ENCODE measurements around the gene TSPAN18.

Gene TSPAN18

DNA sequence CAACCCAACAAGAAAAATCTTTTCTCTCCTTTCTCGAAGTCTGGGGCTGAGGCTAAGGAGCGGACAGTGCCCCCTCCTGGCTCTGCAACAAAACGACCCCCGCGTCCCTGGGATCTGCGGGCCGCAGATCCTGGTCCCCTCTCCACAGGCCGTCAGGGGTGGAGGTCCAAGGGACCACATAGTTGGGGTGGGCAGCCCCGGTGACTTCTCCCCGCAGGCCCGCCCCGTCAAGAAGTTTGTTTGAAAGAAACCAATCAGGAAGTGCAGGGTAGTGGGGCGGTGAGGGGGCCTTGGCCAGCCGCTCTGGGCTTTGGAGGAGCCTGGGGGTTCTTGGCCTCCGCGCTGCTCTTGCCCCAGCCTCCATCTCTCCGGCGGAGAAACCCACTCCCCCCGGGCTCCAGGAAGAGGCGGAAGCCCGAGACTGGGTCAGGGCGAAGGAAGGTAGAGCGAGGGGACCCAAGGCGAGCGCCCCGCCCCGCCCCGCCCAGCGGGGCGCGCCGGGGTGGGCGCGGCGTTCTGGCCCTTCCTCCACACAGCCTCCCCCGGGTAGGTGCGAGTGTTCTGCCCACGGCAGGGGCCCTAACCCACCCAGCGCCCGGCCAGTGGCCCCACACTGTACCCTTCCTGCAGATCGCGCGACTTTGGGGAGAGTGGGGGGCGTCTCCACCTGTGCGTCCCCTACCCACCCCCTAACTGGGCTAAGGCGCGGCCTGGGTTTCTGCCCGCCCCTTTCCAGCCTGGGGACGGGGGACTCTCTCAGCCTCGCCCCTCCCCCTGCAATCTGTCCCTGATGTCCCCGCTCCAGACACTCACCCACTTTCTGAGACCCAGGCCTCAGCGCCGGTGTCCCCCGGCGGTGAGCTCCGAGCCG is 222.6 kb downstream of the TSPAN18 start:
- Histone ChIP-seq H3K36me3 (ENCODE audit: control insufficient read depth, insufficient read depth, low read length) (no peaks in the 10 kb centered on the region), H3K27ac (ENCODE audit: insufficient read depth, low read length, poor library complexity, severe bottlenecking) (peak overlapping the region; percentile 36), H3K27me3 (replicated peaks; ENCODE audit: control insufficient read depth, insufficient read depth, low read length, poor library complexity, severe bottlenecking) (no peaks in the 10 kb centered on the region), H3K4me3 (ENCODE audit: insufficient read depth, low read depth, low read length, poor library complexity, severe bottlenecking) (peak overlapping the region; percentile 86), H3K9me3 (ENCODE audit: control insufficient read depth, low read length) (no peaks in the 10 kb centered on the region), H3K4me1 (ENCODE audit: control insufficient read depth, insufficient read depth, low read length, poor library complexity, severe bottlenecking) (peaks cover 2% of the 10 kb centered on the region)
- no peak for DNase-seq

DNA sequence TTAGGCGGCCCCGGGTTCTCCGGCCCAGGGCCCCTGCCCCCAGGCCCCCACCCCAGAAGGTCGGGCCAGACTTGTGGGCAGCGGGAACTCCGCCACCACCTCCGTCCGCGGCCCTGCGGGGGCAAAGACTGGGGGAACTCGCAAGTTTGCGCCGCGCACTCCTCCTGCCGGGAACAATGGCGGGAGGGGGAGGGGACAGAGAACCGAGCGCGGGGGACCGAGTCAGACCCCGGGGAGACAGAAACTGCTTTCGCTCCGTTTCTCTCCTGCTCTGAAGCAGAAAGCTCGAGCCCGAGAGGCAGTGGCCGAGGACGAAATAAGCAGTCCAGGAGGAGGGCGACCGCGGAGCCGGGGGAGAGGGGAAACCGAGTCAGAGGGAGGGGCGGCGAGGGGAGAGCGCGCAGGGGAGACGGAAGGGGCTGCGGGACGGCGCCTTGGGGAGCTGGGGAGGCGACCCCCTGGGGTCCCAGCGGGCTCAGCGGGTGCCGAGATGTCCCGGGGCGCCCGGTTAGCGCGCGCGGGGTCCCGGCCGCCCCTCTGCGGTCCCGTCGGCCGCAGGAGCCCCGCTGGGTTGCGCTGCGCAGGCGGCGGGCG is 223.4 kb downstream of the TSPAN18 start:
- Histone ChIP-seq H3K9me3 (ENCODE audit: control insufficient read depth, low read length) (no peaks in the 10 kb centered on the region), H3K4me1 (ENCODE audit: control insufficient read depth, insufficient read depth, low read length, poor library complexity, severe bottlenecking) (peaks cover 2% of the 10 kb centered on the region), H3K27me3 (replicated peaks; ENCODE audit: control insufficient read depth, insufficient read depth, low read length, poor library complexity, severe bottlenecking) (no peaks in the 10 kb centered on the region), H3K27ac (ENCODE audit: insufficient read depth, low read length, poor library complexity, severe bottlenecking) (peak overlapping the region; percentile 36), H3K36me3 (ENCODE audit: control insufficient read depth, insufficient read depth, low read length) (no peaks in the 10 kb centered on the region), H3K4me3 (ENCODE audit: insufficient read depth, low read depth, low read length, poor library complexity, severe bottlenecking) (peak overlapping the region; percentile 86)
- no peak for DNase-seq

DNA sequence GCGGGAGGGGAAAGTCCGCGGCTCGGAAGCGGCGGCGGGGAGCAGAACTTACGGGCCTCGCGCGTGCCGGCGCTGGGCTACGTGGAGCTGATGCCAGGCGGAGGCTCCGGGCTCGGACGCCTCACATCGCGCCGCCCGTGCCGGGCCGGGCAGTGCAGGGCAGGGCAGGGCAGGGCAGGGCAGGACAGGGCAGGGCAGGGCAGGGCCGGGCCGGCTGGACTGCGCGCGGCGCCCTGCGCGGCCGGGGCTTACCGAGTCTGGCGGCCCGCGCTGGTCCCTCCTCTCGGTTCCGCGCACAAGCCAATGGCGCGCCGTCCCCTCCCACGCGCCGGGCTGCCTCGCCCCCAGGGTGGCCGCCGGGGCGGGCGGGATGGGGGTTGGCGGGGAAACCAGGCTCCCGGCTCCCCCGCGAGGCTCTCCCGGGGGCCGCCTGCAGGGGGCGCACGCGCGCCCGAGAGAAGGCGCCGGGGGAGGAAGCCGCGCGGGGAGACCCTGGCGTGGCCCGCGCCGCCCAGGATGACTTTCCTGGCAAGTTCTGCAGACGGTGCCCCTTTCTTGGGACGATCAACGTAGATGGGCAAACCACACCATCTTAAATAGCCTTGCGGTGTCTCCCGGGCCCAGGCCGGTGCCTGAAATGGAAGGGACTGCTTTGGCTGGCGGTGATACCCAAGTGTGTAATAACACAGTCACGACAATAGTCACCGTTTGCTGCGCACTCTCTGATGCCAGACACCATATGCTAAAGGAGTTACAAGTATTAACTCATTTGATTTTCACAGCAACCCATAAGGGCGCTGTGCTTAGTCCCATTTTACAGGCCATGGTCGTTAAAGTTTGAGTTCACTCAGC is 224.1 kb downstream of the TSPAN18 start, which contains the start of gene TP53I11:
TP53I11 (minus strand) TSS at position 259 of the 852 bp plus-strand sequence. CDS start 12,548 bp downstream, outside the sequence.
- DNase-seq: peak; percentile 39 to 46 (median 39)
- peak within 1 kb of the TSS; percentile 36 for H3K27ac ChIP-seq (ENCODE audit: insufficient read depth, low read length, poor library complexity, severe bottlenecking)
- peaks cover 2% of the 10 kb centered on the region for H3K4me1 ChIP-seq (ENCODE audit: control insufficient read depth, insufficient read depth, low read length, poor library complexity, severe bottlenecking)
- H3K27me3 ChIP-seq (replicated peaks; ENCODE audit: control insufficient read depth, insufficient read depth, low read length, poor library complexity, severe bottlenecking): no peaks in the 10 kb centered on the region
- no peaks in the 10 kb centered on the region for H3K36me3 ChIP-seq (ENCODE audit: control insufficient read depth, insufficient read depth, low read length)
- peak within 1 kb of the TSS; percentile 86 for H3K4me3 ChIP-seq (ENCODE audit: insufficient read depth, low read depth, low read length, poor library complexity, severe bottlenecking)
- H3K9me3 ChIP-seq (ENCODE audit: control insufficient read depth, low read length): no peaks in the 10 kb centered on the region

DNA sequence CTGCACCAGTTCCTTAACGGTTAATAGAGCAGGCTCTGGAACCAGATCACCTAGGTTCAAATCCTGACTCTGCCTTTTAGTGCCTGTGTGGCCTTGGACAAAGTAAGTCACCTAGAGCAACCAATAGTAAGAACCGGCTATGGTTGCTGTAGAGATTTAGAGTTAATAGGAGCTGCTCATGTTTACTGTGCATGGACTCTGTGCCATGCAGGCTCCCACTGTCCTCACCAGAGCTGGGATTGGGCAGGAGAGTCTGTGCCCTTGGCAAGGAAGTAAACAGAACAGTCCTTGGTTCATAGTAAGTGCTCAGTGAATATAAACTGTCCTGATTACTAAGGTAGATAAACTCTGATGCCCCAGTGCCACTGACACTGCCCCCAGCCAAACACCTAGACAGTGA is 225.3 kb downstream of the TSPAN18 start:
- DNase-seq: no peak
- no peaks in the 10 kb centered on the region for H3K9me3 ChIP-seq (ENCODE audit: control insufficient read depth, low read length)
- H3K27ac ChIP-seq (ENCODE audit: insufficient read depth, low read length, poor library complexity, severe bottlenecking): no peak overlapping the region
- no peaks in the 10 kb centered on the region for H3K36me3 ChIP-seq (ENCODE audit: control insufficient read depth, insufficient read depth, low read length)
- peaks cover 2% of the 10 kb centered on the region for H3K4me1 ChIP-seq (ENCODE audit: control insufficient read depth, insufficient read depth, low read length, poor library complexity, severe bottlenecking)
- no peaks in the 10 kb centered on the region for H3K27me3 ChIP-seq (replicated peaks; ENCODE audit: control insufficient read depth, insufficient read depth, low read length, poor library complexity, severe bottlenecking)
- no peak overlapping the region for H3K4me3 ChIP-seq (ENCODE audit: insufficient read depth, low read depth, low read length, poor library complexity, severe bottlenecking)

DNA sequence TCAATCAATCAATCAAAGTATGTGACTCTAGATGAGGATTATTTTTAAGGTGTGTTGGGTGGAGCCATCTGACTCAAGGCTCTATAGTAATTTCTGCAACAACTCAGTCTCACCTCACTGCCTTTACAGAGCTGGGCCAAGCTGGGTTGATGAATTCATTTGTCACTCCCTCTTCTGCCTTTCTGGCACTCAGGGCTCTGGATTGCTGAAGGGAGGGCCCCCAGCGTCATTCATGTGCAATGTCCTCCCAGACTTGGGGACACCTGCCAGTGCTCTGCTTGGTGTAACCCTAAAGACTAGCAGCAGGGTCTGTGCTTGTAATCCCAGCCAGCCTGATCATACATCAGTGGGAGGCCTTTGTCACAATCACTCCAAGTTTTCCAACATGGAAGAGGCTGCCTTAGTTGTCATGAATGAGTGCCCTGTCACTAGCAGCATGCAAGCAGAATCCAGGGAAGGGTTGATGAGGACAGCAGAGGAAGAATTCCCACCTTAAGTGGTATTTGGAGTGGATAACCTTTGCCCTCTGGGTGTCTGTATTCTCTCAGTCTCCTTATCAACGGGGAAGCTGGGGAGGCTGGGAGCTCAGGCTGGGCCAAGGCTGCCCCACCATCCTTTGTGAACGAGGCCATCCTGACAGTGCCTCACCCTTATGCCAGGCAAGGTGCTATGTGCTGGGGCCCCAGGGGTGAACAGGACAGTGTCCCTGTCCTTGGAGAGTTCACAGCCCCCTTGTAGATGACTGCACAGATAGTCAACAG is 225.9 kb downstream of the TSPAN18 start:
- Histone ChIP-seq H3K27ac (ENCODE audit: insufficient read depth, low read length, poor library complexity, severe bottlenecking) (no peak overlapping the region), H3K27me3 (replicated peaks; ENCODE audit: control insufficient read depth, insufficient read depth, low read length, poor library complexity, severe bottlenecking) (no peaks in the 10 kb centered on the region), H3K4me3 (ENCODE audit: insufficient read depth, low read depth, low read length, poor library complexity, severe bottlenecking) (no peak overlapping the region), H3K4me1 (ENCODE audit: control insufficient read depth, insufficient read depth, low read length, poor library complexity, severe bottlenecking) (peaks cover 2% of the 10 kb centered on the region), H3K9me3 (ENCODE audit: control insufficient read depth, low read length) (no peaks in the 10 kb centered on the region), H3K36me3 (ENCODE audit: control insufficient read depth, insufficient read depth, low read length) (no peaks in the 10 kb centered on the region)
- DNase-seq: no peak

DNA sequence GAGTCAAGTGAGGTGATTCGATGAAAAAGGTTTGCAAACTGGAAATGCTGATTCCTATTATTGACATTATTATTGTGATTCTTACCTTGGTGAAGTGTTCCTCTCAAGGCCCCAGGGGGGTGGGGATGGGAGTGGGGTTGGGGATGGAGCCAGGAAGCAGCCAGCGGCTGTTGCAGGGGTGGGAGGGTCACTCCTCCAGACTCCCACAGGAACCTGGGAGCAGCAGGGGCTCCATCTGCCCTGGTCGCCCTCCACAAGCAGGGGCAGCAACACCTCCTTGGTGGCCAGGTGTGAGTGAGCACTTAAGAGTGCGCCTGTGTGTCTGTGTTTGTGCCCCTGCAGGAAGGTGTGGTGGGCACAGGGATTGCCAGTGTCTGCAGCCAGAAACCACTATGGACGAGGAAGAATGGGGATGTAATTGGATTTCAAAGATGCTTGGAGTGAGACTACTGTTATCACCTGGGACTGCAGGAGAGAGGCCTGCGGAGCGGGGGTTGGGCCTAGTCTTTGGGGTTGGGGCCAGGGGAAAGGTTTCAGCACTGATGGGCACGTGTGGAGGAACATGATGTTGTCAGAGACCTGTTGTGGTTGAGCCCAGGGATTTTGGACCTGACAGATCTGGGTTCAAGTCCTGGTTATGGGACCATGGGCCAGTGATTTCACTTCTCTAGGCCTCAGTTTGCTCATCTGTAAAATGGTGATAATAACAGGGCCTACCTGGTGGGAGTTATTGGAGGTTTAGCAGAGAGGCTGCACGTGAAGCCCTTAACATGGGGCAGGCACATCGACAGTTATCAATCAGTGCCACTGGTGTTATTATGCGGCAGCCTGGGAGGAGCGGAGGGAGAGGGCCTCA is 227.5 kb downstream of the TSPAN18 start:
- H3K27ac ChIP-seq (ENCODE audit: insufficient read depth, low read length, poor library complexity, severe bottlenecking): no peak overlapping the region
- no peaks in the 10 kb centered on the region for H3K36me3 ChIP-seq (ENCODE audit: control insufficient read depth, insufficient read depth, low read length)
- peaks cover 2% of the 10 kb centered on the region for H3K4me1 ChIP-seq (ENCODE audit: control insufficient read depth, insufficient read depth, low read length, poor library complexity, severe bottlenecking)
- DNase-seq: no peak
- no peaks in the 10 kb centered on the region for H3K9me3 ChIP-seq (ENCODE audit: control insufficient read depth, low read length)
- H3K4me3 ChIP-seq (ENCODE audit: insufficient read depth, low read depth, low read length, poor library complexity, severe bottlenecking): no peak overlapping the region
- no peaks in the 10 kb centered on the region for H3K27me3 ChIP-seq (replicated peaks; ENCODE audit: control insufficient read depth, insufficient read depth, low read length, poor library complexity, severe bottlenecking)

DNA sequence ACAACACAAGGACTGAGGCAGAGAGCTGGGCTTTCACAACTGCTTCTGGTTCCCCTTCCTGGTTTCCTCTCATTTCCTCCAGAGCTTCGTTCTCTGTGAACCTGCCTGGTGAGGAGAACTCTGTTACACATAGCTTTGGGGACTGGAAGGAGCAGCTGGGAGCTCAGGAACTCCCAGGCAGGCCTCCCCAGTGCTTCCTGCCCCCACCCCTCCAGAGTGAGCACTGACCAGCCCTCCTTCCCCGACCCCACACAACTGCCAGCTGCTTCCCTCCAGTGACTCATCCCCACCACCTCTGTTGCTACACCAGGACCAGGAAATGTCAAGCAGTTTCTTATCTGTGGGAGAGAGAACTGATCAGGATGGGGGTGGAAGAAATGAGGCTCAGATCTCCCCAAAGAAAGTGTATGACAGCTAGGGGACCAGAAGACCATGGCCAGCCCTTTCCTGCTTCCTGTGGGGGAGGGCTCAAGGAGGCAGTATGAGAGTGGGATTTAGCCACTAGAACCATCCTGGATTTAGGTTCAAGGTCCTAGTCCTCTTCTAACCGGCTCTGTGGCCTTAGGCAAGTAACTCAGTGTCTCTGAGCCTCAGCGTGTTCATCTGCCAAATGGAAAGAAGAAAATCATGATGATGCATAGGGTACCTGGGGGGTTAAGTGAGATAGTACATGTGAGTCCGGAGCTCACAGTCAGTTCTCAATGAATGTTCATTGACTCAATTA is 228.4 kb downstream of the TSPAN18 start:
- Histone ChIP-seq H3K27ac (ENCODE audit: insufficient read depth, low read length, poor library complexity, severe bottlenecking) (no peak overlapping the region), H3K4me1 (ENCODE audit: control insufficient read depth, insufficient read depth, low read length, poor library complexity, severe bottlenecking) (peaks cover 2% of the 10 kb centered on the region), H3K4me3 (ENCODE audit: insufficient read depth, low read depth, low read length, poor library complexity, severe bottlenecking) (no peak overlapping the region), H3K27me3 (replicated peaks; ENCODE audit: control insufficient read depth, insufficient read depth, low read length, poor library complexity, severe bottlenecking) (no peaks in the 10 kb centered on the region), H3K9me3 (ENCODE audit: control insufficient read depth, low read length) (no peaks in the 10 kb centered on the region), H3K36me3 (ENCODE audit: control insufficient read depth, insufficient read depth, low read length) (no peaks in the 10 kb centered on the region)
- no peak for DNase-seq

DNA sequence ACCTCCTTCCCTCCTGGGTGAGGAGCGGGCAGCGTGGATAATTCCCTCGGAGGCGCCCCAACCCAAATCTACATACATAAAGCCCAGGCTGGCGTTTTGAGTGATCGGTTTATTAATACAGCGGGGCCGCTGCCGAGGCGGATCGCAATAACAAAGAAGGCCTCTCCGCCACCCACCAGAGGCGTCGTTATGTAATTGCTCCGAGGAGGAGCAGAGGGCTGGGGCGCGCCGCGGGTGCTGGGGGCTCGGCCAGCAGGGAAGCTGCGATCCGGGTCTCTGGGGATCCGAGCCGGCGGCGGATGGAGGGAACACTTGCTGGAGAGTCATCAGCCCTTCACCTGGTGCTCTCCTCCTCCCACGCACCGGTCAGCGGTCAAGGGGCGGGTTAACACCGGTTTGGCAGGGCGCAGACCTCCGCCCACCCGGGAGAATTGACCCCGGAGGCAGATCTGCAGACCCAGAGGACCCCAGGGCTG is 230.3 kb downstream of the TSPAN18 start:
- Histone ChIP-seq H3K9me3 (ENCODE audit: control insufficient read depth, low read length) (no peaks in the 10 kb centered on the region), H3K27me3 (replicated peaks; ENCODE audit: control insufficient read depth, insufficient read depth, low read length, poor library complexity, severe bottlenecking) (no peaks in the 10 kb centered on the region), H3K27ac (ENCODE audit: insufficient read depth, low read length, poor library complexity, severe bottlenecking) (no peak overlapping the region), H3K36me3 (ENCODE audit: control insufficient read depth, insufficient read depth, low read length) (no peaks in the 10 kb centered on the region), H3K4me3 (ENCODE audit: insufficient read depth, low read depth, low read length, poor library complexity, severe bottlenecking) (no peak overlapping the region), H3K4me1 (ENCODE audit: control insufficient read depth, insufficient read depth, low read length, poor library complexity, severe bottlenecking) (no peaks in the 10 kb centered on the region)
- DNase-seq: no peak

Data from effector memory CD4-positive, alpha-beta T cell (primary cell).